Hematopoietic multipotent progenitor cell treated with erythropoietin and hydrocortisone succinate and interleukin-3 and kit ligand, for 4 days (in vitro differentiated cells): Measurements from ENCODE around the gene LRRN3.
"Not testable (repeated sequence)": the region's sequence is repeated elsewhere in the genome, so short reads cannot be mapped to it uniquely, and the experiment has no call there.

ENCODE experiments used
- DNase-seq: peaks from one replicate; pipeline ENCODE4 v3.0.0-alpha.2; 2015

LRRN3 gene

DNA sequence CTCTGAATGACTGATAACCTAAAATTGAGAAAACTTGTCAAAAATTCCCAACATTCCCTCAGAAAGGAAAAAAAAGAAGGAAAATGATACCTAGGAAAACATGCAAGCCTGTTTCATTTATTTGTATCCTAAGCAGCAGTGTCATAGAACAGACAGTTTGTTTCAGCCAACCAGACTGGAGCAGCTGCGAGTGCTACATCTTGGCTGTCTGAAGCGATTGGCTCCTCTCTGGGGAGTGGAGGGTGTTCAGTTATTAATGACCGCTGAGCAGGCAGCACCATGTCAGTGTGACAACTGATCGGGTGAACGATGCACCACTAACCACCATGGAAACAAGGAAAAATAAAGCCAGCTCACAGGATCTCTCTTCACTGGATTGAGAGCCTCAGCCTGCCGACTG is at the start of gene LRRN3:
TSS of gene LRRN3 (plus strand) at position 282 of the 400 bp plus-strand sequence. CDS start 31,646 bp downstream, outside the sequence.
- no peak for DNase-seq

DNA sequence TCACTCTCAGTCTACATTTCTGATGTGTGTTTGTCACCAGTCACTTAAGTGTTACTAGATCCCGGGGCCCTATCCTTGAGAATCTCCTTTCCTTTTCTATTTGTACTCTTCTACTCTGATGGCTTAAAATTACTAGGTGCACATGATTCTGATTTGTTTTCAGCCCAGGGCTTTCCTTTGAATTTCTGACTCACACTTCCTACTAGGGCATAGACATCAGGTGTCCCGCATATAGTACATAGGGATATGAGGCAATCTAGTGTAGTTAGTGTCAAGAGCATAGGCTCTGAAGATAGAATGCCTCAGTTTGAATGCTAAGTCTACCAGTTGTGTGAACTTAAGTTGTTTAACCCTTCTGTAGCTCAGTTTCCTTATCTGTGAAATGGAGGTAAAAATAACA is 49.4 kb upstream of the LRRN3 start:
- no peak for DNase-seq

DNA sequence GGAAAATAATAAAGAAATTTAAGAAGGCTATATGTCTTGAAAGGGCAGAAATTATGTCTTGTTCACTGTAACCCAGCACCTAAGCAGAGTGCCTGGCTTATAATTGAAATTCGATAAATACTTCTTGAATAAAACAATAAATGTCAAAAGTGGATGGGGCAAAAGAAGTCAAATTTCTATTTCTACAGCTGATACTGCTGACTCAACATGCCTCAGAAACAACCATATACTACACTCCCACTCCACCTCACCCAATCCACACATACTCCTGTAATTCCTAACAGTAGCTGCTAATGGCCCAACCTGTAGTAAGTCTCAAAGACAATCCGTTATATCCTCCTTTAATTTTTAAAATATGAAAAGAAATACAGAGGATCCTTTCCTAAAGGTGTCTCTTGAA is 48.1 kb upstream of the LRRN3 start:
- no peak for DNase-seq

DNA sequence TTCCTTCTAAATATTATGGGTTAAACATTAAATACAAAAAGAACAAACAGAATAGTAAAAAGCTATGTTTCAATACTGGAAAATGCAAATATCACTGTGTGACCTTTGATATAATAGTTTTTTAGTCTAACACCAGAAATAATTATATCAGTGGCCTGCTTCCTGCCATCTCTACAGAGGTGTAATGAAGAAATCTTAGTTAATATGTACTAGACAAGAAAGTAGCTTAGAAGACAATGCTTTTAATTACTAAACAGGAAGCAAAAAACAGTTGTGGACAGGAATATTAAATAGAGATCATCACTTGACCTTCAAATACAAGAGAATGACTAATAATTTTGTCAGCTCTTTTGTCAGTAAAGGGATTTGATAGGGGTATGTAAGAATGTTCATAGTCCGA is 47.4 kb upstream of the LRRN3 start:
- DNase-seq = no peak

DNA sequence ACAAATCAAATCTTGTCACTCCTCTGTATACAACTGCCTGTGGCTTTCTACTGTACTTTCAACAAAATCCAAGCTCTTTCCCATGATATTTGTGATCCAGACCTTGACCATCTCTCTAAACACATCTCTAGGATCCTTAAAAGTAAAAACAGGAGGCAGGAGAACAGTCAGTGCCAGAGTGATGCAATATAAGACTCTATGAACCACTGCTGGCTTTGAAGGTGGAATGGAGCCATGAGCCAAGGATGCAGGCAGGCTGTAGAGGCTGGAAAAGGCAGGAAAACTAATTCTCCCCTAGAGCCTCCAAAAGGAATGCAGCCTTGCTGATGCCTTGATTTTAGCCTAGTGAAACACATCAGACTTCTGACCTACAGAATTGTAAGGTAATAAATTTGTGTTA is 45.5 kb upstream of the LRRN3 start:
- DNase-seq = no peak

DNA sequence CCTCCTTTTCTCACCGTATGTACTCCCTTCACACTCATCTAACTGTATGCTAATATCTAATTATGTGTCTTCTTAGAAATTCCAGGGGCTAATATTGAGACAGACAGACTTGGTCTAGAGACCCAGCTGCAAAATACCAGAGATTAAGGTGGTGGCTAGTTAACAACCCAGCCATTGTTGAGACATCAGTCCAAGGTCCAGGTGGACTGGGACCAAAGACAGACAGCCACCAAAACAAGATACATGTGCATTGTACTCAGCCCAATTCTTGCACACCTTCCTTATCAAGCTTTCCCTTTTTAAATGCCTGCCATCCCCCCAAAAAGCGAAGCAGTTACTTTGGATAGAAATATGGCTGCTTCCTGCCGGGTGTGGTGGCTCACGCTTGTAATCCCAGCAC is 43.3 kb upstream of the LRRN3 start:
- no peak for DNase-seq

DNA sequence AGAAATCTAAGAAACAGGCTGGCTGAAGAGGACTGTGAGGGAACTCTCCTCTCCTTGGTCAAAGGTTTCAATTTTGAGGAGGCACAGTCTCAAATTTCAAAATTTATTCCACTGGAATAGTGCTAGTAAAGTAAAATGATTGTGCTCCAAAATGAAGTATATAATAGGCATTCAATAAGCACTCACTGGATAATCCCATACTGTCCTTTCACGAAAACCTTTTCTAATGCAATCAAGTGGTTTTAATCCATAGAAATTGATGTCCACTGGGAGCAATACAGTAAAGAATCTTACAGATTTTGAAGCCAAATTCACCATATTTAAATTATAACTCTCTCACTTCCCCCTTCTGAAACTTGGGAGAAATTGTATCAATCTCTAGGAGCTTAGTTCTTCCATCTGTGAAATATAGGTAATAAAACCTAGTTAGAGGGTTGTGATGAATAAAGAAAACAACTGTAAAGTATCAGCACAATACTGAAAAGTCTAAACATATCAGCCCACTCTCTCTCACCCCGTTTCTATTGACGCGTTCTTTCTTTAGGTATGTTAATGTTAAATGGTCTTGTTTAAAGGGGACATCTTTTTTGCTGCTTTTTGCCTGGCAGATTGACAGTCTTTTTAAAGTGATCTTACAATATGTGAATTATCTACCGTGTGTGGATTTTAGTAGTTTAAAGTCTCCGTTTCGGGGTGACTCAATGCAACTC is 40.8 kb upstream of the LRRN3 start:
- no peak for DNase-seq

DNA sequence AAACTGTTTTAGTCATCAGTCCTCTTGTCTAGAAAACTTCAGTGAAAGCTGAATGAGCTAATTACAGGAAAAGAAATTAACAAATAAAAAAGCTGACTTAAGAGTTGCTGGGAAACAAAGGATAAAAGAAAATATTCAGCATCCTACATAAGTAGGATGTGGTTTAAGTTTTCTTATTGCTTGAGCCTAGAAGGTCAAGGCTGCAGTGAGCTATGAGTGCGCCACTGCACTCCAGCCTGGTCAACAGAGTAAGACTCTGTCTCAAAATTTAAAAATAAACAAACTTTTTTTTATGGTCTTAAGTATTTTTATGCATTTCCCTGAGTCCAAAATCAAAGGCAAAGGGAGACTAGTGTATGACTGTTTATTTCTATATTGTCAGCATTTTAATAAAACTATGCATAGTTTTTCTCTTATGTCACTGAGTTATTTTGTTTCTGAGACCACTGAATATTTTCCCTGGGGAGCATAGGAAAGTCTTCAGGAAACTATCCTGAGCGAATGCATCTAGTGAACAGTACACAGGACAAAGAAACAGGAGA is 40.0 kb upstream of the LRRN3 start:
- DNase-seq = no peak

DNA sequence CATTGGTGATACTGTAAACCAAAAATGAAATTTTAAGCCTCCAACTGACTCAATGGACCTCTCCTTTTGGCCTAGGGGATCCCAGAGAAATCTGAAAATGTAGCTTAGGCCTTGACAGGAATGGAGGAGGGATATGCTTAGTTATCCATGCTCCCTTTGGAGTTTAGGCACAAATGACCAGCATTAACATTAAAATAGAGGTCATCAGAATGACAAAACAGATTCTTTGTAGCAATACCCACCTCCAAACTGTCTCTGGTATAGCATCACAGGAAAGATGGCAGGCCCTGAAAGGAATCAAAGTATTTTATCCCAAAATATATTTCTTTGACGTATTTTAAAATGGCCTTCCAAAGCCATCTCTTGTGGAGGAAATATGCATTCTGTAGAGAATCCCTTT is 39.1 kb upstream of the LRRN3 start:
- no peak for DNase-seq

DNA sequence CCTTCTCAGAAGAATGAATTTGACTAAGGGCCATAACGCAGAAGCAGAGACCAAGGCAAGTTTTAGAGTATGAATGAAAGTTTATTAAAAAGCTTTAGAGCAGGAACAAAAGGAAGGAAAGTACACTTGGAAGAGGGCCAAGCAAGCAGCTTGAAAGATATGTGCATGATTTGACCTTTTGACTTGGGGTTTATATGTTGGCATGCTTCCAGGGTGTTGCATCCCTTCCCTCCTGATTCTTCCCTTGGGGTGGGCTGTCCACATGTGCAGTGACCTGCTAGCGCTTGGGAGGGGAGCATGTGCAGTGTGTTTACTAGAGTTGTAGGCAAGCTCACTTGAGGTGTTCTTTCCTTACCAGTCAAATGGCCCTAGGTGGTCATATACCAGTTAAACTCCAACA is 37.9 kb upstream of the LRRN3 start:
- DNase-seq = no peak

DNA sequence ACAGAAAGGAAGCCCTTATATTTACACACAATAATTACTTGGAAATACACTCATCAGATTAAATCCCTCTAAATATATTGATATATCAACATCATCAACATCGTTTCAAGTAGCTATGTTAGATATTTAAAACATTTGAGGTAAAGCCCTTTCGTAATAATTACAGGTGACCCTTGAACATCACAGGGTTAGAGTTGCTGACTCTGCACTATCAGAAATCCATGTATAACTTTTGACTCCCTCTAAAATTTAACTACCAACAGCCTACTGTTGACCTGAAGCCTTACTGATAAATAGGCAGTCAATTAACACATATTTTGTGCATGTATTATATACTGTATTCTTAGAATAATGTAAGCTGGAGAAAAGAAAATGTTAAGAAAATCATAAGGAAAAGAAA is 34.6 kb upstream of the LRRN3 start:
- DNase-seq = no peak

DNA sequence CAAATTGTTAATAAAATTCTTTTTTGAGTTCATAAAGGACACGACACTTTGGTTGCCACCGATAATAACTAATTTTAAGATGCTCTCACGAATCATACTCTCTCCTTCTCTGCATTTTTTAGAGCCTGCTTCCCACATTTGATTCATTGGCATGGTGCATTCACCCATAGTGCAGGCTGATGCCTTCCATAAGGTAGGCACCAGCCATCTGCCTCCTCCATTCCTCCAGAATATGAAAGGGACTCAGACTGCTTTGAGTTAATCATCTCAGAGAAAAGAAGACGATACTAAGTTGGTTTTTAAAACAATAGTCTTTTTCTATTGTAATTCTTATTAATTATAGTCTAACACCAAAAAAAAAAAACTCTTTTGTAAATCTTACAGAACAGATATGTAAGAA is 33.9 kb upstream of the LRRN3 start:
- DNase-seq = no peak

DNA sequence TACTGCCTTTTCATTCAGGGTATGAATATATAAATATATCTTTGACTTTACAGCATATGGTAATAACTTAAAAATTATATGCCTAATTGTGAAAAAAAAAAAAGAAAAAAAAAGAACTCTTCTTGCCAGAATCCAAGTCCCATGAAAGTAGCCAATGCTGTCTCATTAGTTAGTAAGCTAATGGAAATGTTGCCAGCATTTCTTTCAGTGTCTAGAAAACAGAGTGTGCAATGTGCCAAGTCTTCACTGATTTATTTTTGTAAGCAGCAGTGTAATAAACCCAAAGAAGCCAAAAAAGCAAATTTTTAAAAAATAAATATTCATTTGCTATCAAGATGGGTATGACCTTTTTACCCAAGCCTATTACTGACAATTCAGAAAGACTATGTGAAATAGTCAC is 31.1 kb upstream of the LRRN3 start:
- DNase-seq = no peak

DNA sequence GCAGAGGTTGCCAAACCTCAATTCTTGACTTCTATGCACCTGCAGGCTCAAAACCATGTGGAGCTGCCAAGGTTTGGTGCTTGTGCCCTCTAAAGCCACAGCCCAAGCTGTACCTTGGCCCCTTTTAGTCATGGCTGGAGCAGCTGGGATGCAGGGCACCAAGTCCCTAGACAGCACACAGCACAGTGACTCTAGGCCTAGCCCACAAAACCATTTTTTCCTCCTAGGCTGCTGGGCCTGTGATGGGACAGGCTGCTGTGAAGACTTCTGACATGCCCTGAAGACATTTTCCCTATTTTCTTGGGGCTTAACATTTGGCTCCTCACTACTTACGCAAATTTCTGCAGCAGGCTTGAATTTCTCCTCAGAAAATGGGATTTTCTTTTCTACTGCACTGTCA is 27.8 kb upstream of the LRRN3 start:
- no peak for DNase-seq

DNA sequence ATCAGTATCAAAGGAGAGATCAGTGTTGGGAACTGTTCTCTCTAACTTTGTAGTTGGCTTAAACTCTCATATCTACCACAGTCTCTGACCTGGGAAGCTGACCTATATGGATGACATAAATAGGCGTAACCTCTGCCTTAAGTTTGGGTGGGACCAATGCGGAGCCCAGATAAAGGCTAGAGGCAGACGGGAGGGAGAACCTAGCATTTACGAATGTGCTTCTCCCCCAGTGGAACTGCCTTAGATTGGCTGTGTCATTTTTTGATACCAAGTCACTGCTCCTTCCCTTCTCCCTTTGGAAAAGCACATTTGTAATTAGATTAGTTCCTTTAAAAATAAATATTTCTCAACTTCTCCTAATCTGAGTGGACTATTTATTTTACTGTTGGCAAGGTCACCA is 23.7 kb upstream of the LRRN3 start:
- peak; percentile 18 for DNase-seq

DNA sequence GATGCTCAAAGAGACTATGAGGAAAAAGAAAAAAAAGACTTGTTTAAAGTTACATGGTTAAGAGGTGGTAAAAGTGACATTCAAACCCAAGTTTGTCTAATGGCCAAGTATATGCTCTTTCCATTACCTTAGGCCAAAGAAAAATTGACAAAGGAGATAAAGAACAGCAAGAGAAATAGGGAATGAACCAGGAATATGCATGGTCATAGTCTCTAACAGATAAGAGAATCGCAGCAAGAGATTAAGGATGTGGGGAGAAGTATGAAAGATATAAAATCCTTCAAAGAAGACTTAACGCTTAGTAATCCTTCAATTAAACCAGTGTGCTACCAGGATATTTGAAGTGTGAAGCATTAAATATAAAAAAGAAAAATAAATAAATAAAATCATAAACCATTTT is 23.2 kb upstream of the LRRN3 start:
- no peak for DNase-seq

DNA sequence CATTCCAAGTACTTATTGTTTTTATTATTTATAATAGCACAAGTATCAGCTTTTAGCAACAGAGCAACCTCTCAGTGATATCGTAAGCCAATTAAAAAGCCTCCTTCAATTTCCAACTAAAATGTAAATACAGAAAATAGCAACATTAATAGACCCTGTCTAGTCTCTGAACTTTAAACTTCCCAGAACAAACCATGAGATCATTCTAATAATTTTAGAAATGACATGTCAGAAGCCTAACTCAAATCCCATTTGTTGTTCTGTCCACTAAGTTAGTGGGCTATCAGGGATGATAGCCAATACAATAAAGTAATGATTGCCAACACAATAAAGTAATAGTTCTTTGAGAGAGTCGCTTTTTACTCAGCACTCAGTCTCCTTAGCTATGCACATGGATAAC is 22.3 kb upstream of the LRRN3 start:
- DNase-seq = no peak

DNA sequence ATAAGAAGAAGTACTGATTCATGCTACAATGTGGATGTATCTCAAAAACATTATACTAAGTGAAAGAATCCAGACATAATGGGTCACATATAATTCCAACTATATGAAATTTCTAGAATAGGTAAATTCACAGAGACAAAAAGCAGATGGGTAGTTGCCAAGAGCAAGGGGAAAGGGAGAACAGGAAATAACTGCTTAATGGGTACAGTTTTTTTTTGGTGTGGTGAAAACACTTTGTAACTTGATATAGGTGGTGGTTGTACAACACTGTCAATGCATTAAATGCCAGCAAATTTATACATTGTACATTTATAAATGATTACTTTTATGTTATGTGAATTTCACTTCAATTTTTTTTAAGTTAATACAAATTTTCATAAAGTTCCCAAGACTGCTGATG is 19.4 kb upstream of the LRRN3 start:
- no peak for DNase-seq

DNA sequence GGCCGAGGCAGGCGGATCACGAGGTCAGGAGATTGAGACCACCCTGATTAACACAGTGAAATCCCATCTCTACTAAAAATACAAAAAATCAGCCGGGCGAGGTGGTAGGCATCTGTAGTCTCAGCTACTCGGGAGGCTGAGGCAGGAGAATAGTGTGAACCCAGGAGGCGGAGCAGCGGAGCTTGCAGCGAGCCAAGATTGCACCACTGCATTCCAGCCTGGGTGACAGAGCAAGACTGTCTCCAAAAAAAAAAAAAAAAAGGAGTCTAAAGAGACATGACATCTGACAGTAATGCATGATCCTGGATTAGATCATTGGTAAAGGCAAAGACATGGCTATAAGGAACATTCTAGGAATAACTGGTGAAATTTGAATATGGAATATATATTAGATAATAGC is 18.3 kb upstream of the LRRN3 start:
- not testable (repeated sequence) for DNase-seq

DNA sequence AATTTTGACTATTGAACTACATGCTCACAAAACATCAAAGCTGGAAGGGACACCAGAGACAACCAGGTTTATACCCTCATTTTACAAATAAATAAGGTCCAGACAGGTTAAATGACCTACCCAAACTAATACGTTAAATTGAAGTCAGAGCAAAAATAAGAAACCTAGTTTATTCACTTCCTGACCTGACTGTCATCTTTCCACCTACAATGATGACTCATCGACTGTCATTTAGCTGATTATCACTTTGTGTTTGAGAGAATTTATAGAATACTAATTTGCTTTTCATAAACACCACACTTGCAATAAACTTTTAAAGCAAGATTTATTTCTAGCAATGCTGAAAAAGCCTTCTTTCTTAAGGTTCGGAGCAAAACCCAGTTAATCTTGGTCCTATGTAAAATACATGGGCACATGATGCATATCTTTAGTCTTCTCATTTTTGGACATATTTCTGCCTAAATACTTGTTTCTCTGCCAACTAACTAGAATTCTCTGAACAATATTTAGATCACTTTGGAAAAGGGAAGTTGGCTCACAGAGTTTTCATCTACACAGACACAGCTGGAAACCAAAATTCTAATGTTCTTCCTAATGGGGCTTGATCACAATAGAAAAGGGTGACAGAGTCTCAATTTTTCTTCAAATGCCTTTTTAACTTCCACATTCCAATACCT is 16.7 kb upstream of the LRRN3 start:
- peak; percentile 76 for DNase-seq

DNA sequence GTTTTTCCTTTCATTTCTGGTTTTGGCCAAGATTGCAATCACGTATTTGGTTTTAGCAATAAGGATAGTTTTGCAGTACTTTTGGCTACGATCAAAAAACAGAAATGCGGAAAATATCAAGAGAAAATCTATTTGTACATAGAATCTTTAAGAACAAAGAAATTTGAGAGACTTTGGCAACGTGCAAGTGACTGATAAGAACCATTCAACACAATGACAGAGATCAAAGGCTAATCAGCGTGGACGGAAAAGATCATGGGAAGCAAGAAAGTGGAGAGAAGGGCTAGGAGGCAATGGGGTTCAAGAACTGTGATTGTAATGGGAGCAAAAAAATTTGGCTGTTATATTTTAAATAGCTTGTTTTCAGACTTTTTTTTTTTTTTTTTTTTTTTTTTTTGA is 16.2 kb upstream of the LRRN3 start:
- peak; percentile 78 for DNase-seq

DNA sequence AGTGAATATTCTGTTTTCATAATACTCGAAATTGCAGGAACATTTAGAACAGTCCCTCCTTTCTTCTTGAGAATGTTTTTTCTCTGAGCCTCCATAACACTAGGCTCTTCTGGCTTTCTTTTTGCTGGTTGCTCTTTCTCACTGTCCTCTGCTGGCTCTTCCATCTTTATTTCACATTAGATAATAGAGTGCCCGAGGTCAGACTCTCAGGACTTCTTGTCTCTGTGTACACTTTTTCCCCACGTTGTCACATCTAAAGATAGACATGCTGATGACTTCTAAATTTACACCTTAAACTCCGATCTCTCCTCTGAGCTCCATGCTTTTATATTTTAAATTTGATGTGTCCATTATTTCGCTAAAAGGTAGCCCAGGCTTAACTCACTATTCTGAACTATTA is 15.4 kb upstream of the LRRN3 start:
- no peak for DNase-seq

DNA sequence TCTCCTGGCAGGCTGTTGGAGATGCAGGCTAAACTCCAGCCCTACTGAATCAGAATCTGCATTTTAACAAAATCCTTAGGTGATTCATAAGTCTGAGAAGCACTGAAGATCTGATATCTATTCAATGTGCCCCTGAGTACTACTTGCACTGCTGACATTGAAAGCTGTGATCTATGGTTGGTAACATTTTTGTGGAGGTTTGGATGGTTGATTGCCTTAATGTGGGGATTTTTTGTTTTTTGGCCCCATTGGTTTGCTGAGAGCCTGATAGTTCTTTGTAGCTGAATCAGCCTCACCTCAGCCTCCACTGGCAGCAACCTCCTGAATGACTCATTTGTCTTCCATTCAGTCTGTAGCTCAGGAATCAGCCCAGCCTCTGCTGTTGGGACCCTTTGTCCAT is 14.7 kb upstream of the LRRN3 start:
- DNase-seq = no peak

DNA sequence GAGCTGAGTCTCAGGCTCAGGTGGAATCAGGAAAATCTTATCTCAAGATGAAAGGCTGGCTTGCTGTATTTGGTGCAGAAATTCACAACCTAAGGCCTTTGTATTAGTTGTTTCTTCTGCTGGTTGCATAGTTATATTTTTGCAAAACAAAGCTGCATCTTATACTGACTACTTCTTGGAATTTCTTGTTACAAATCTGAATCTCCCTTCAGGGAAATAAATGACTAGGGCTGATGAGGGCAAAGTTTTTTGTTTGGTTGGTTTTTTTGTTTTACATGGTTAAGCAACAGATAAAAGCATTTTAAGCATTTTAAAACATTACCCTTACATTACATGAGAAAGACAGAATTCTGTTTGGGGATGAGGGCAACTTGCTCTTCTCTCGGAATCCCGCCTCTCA is 13.9 kb upstream of the LRRN3 start:
- no peak for DNase-seq
